Neural progenitor cell (in vitro differentiated cells): ENCODE data around the gene NCK2.

Experiments
- EZH2 ChIP-seq: fragments of 200-600 bp; sonication (generic); IDR thresholded peaks from 2 replicates; pipeline ENCODE4 v1.6.1; 2017; ENCODE audit warnings: antibody characterized with exemption, mild to moderate bottlenecking, moderate library complexity
- TF ChIP-seq, protein P1 (sequence below): fragments of 200-600 bp; sonication (generic); IDR thresholded peaks from 2 replicates; pipeline ENCODE4 v1.5.1; 2017; ENCODE audit warnings: antibody characterized with exemption, mild to moderate bottlenecking

DNA sequence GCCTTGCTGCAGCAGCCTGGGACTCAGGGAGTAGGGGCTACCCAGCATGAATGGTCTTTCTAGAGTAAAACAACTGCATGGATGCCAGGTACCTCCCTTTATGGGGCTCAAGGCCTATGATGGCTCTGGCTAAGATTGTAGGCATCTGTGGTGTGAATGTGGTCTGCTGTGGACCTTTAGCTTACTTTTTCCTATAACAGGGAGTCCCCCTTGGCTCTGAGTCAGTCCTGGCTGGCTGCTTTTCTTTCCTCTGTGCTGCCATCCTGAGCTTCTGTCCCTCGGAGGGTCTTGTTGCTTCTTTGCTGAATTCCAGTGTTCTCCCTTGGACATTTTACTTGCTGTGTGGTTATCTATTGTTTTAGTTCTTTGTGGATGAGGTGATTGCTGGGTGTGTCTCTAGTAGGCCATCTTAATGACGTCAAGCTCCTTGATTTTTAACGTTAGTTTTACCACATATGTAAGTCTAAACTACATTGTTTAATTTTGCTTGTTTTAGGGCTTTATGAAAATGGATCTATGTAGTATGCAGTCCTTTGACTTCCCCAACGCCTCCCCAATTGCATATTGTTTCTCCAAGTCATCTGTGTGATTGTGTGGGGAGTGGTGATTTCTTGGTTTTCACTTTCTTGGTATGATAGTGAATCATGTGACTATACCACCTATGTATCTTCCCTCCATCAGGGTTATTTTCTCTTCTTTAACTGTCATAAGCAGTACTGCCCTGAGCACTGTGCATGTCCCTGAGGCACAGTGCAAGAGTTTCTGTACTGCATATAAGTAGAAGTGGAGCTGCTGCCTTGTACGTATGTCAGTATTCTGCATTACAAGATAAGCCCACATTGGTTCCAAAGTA is 92.4 kb downstream of the NCK2 start:
- TF ChIP-seq, protein P1, sequence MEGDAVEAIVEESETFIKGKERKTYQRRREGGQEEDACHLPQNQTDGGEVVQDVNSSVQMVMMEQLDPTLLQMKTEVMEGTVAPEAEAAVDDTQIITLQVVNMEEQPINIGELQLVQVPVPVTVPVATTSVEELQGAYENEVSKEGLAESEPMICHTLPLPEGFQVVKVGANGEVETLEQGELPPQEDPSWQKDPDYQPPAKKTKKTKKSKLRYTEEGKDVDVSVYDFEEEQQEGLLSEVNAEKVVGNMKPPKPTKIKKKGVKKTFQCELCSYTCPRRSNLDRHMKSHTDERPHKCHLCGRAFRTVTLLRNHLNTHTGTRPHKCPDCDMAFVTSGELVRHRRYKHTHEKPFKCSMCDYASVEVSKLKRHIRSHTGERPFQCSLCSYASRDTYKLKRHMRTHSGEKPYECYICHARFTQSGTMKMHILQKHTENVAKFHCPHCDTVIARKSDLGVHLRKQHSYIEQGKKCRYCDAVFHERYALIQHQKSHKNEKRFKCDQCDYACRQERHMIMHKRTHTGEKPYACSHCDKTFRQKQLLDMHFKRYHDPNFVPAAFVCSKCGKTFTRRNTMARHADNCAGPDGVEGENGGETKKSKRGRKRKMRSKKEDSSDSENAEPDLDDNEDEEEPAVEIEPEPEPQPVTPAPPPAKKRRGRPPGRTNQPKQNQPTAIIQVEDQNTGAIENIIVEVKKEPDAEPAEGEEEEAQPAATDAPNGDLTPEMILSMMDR, result no peak
- no peak for TF ChIP-seq EZH2
